Stomach smooth muscle (tissue), 2 donors: ENCODE data around the gene GATC.

ENCODE experiments used
- H3K27ac ChIP-seq: one replicate; pipeline ENCODE4 v1.7.0; 2013; ENCODE audit warnings: mild to moderate bottlenecking, low read length, inconsistent platforms
- H3K27me3 ChIP-seq, 2 donors: one replicate each; pipeline ENCODE4 v1.7.0; 2013; ENCODE audit warnings: low read length in 2 of 2; ENCODE audit not compliant: insufficient read depth in 2 of 2, control insufficient read depth in 1 of 2
- H3K36me3 ChIP-seq, 2 donors: one replicate each; pipeline ENCODE4 v1.7.0; 2013; ENCODE audit warnings: low read length in 2 of 2; ENCODE audit not compliant: control insufficient read depth in 2 of 2, insufficient read depth in 2 of 2
- H3K4me1 ChIP-seq: one replicate; pipeline ENCODE4 v1.7.0; 2013; ENCODE audit warnings: low read length; ENCODE audit not compliant: control insufficient read depth, insufficient read depth
- H3K4me3 ChIP-seq, 2 donors: one replicate each; pipeline ENCODE4 v1.7.0; 2013; ENCODE audit warnings: low read length in 2 of 2
- H3K9ac ChIP-seq, 2 donors: one replicate each; pipeline ENCODE4 v1.7.0; 2013; ENCODE audit warnings: low read length in 2 of 2, mild to moderate bottlenecking in 1 of 2
- H3K9me3 ChIP-seq, 2 donors: one replicate each; pipeline ENCODE4 v1.7.0; 2013; ENCODE audit warnings: low read length in 2 of 2; ENCODE audit not compliant: control insufficient read depth in 2 of 2
- donor health status: healthy.
- donor health status: Pancreatic carcinoma.

Gene GATC

GRCh38 chr12:120470150-120470784, 24.0 kb downstream of the GATC start:
- H3K27me3 ChIP-seq, result no peaks in the 10 kb centered on the region
- H3K9ac ChIP-seq, result peak overlapping the region; percentile 53 to 83
- H3K36me3 ChIP-seq, result peaks cover 6 to 7% of the 10 kb centered on the region in 2 donors
- H3K4me3 ChIP-seq, result peak overlapping the region; percentile 44 to 84
- peaks cover 21% of the 10 kb centered on the region for H3K4me1 ChIP-seq
- peak overlapping the region; percentile 53 for H3K27ac ChIP-seq
- no peaks in the 10 kb centered on the region for H3K9me3 ChIP-seq

- Histone ChIP-seq H3K27me3 (no peaks in the 10 kb centered on the region), H3K36me3 (no peaks in the 10 kb centered on the region), H3K9me3 (no peaks in the 10 kb centered on the region), H3K27ac (no peak overlapping the region), H3K4me1 (peaks cover 15% of the 10 kb centered on the region), H3K9ac (no peak overlapping the region), H3K4me3 (no peak overlapping the region)
Observed at GRCh38 chr12:120472521-120472920, 26.3 kb downstream of the GATC start.

- Histone ChIP-seq H3K4me3 (no peak overlapping the region), H3K27ac (no peak overlapping the region), H3K4me1 (peaks cover 7% of the 10 kb centered on the region), H3K9ac (no peak overlapping the region), H3K36me3 (no peaks in the 10 kb centered on the region), H3K9me3 (no peaks in the 10 kb centered on the region), H3K27me3 (no peaks in the 10 kb centered on the region)
Observed at GRCh38 chr12:120473807-120474615, 27.8 kb downstream of the GATC start.

GRCh38 chr12:120474616-120474960, 28.3 kb downstream of the GATC start:
- H3K9ac ChIP-seq, result no peak overlapping the region
- no peaks in the 10 kb centered on the region for H3K27me3 ChIP-seq
- no peak overlapping the region for H3K27ac ChIP-seq
- H3K36me3 ChIP-seq, result no peaks in the 10 kb centered on the region
- no peak overlapping the region for H3K4me3 ChIP-seq
- H3K9me3 ChIP-seq, result no peaks in the 10 kb centered on the region
- H3K4me1 ChIP-seq, result peaks cover 7% of the 10 kb centered on the region

GRCh38 chr12:120475643-120476042, 29.4 kb downstream of the GATC start:
- H3K9me3 ChIP-seq, result no peaks in the 10 kb centered on the region
- no peaks in the 10 kb centered on the region for H3K36me3 ChIP-seq
- no peaks in the 10 kb centered on the region for H3K4me1 ChIP-seq
- no peak overlapping the region for H3K9ac ChIP-seq
- H3K27me3 ChIP-seq, result no peaks in the 10 kb centered on the region
- no peak overlapping the region for H3K27ac ChIP-seq
- H3K4me3 ChIP-seq, result no peak overlapping the region

GRCh38 chr12:120479458-120479857, 33.2 kb downstream of the GATC start:
- Histone ChIP-seq H3K4me3 (no peak overlapping the region), H3K27ac (no peak overlapping the region), H3K9ac (no peak overlapping the region), H3K9me3 (no peaks in the 10 kb centered on the region), H3K36me3 (no peaks in the 10 kb centered on the region), H3K27me3 (no peaks in the 10 kb centered on the region), H3K4me1 (no peaks in the 10 kb centered on the region)

GRCh38 chr12:120480211-120480610, 34.0 kb downstream of the GATC start:
- H3K4me1 ChIP-seq, result no peaks in the 10 kb centered on the region
- H3K4me3 ChIP-seq, result no peak overlapping the region
- H3K36me3 ChIP-seq, result no peaks in the 10 kb centered on the region
- no peaks in the 10 kb centered on the region for H3K9me3 ChIP-seq
- no peak overlapping the region for H3K27ac ChIP-seq
- no peaks in the 10 kb centered on the region for H3K27me3 ChIP-seq
- no peak overlapping the region for H3K9ac ChIP-seq

- H3K36me3 ChIP-seq, result no peaks in the 10 kb centered on the region
- no peak overlapping the region for H3K9ac ChIP-seq
- no peak overlapping the region for H3K27ac ChIP-seq
- no peak overlapping the region for H3K4me3 ChIP-seq
- H3K4me1 ChIP-seq, result no peaks in the 10 kb centered on the region
- no peaks in the 10 kb centered on the region for H3K9me3 ChIP-seq
- no peaks in the 10 kb centered on the region for H3K27me3 ChIP-seq
Observed at GRCh38 chr12:120481022-120481767, 35.0 kb downstream of the GATC start.

GRCh38 chr12:120483621-120484020, 37.4 kb downstream of the GATC start:
- peaks cover 0 to 2% of the 10 kb centered on the region in 2 donors for H3K36me3 ChIP-seq
- H3K9ac ChIP-seq, result no peak overlapping the region
- no peak overlapping the region for H3K4me3 ChIP-seq
- H3K27ac ChIP-seq, result no peak overlapping the region
- no peaks in the 10 kb centered on the region for H3K9me3 ChIP-seq
- no peaks in the 10 kb centered on the region for H3K4me1 ChIP-seq
- H3K27me3 ChIP-seq, result no peaks in the 10 kb centered on the region

GRCh38 chr12:120485961-120486881, 40.0 kb downstream of the GATC start:
- H3K27me3 ChIP-seq, result no peaks in the 10 kb centered on the region
- H3K4me1 ChIP-seq, result no peaks in the 10 kb centered on the region
- H3K9me3 ChIP-seq, result no peaks in the 10 kb centered on the region
- H3K36me3 ChIP-seq, result peaks cover 7 to 10% of the 10 kb centered on the region in 2 donors
- H3K4me3 ChIP-seq, result no peak overlapping the region
- H3K27ac ChIP-seq, result no peak overlapping the region
- no peak overlapping the region for H3K9ac ChIP-seq
